ENCODE data around the gene PPP1CC. TPM values are rescaled to one million over a fixed set of nuclear protein-coding genes. Genes with fewer than 3 reads are reported as not detected.

Gene PPP1CC
- total RNA-seq, 2 donors from 2014 or later, result 40.2 to 83.0 TPM

DNA sequence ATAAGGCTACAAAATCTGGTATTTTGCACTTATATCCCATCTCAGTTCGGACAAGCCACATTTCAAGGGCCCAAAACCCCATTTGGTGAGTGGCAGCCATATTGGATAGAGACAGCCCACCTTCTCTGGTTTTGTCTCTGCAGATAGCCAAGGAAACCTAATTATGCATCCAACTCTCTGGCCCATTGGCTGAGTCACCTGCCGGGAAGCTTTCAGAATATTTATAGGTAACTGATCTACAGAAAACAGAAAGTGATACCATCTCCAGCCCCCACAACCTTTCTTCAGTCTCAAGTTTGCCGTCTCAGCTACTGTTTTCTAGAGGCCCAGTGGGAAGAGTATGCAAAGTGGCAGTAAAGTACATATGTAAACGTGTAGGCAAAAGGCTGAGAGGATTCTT is 33.7 kb upstream of the PPP1CC start:
- no peak for ATAC-seq
- WGBS, 2 donors, result 78 to 80% methylated on average over 4 of the region's 4 CpGs

GRCh38 chr12:110775997-110776396 is 33.3 kb upstream of the PPP1CC start:
- H3K27me3 ChIP-seq, result no peaks in the 10 kb centered on the region
- WGBS, 2 donors, result 79 to 90% methylated on average over 1 of the region's 1 CpG
- no peak for DNase-seq

More for the DNA sequence above, 33.7 kb upstream of the PPP1CC start:
- TF ChIP-seq CTCF (IDR thresholded peaks at IDR 0.05), result no peak
- no peak for TF ChIP-seq POLR2A (IDR thresholded peaks at IDR 0.05)
- Histone ChIP-seq H3K36me3 (replicated peaks in 1 of 2; ENCODE audit: insufficient read depth in 1 of 2, low read depth in 2 of 2) (no peaks in the 10 kb centered on the region), H3K4me3 (no peak overlapping the region), H3K9me3 (no peaks in the 10 kb centered on the region), H3K27ac (no peak overlapping the region), H3K27me3 (no peaks in the 10 kb centered on the region), H3K4me1 (no peaks in the 10 kb centered on the region)
- no peak for DNase-seq
- intact Hi-C loops (cut with DNase I), result no loop called here

GRCh38 chr12:110774824-110775223 is 32.1 kb upstream of the PPP1CC start:
- no peak for TF ChIP-seq CTCF (IDR thresholded peaks at IDR 0.05)
- no peak for TF ChIP-seq POLR2A (IDR thresholded peaks at IDR 0.05)

More at GRCh38 chr12:110775997-110776396, 33.3 kb upstream of the PPP1CC start:
- H3K4me1 ChIP-seq, result no peaks in the 10 kb centered on the region
- intact Hi-C loops (cut with DNase I), result no loop called here
- ATAC-seq, result no peak
- TF ChIP-seq CTCF (IDR thresholded peaks at IDR 0.05) (no peak), POLR2A (IDR thresholded peaks at IDR 0.05) (no peak)
- no peaks in the 10 kb centered on the region for H3K9me3 ChIP-seq
- no peak overlapping the region for H3K27ac ChIP-seq
- no peak overlapping the region for H3K4me3 ChIP-seq
- no peaks in the 10 kb centered on the region for H3K36me3 ChIP-seq (replicated peaks in 1 of 2; ENCODE audit: insufficient read depth in 1 of 2, low read depth in 2 of 2)

DNA sequence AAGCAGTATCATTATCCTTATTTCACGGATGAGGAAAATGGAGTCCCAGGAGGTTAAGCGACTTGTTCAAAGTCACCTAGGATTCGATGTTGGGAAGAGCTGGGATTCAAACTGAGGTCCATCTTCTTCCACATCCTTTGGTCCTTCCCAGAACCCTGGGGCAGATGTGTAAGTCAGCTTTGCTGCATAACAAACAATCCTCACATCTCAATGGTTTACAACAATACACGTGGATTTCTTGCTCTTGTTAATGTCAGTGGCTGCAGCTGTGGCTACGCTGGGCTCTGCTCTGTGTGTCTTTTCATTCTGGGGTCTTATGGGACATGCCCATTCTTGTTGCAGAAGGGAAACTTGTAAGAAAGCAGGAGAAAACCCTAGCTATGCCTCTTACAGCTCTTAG is 26.3 kb upstream of the PPP1CC start:
- no peak for DNase-seq
- no peaks in the 10 kb centered on the region for H3K27me3 ChIP-seq
- H3K36me3 ChIP-seq (replicated peaks in 1 of 2; ENCODE audit: insufficient read depth in 1 of 2, low read depth in 2 of 2), result no peaks in the 10 kb centered on the region
- no peaks in the 10 kb centered on the region for H3K4me1 ChIP-seq
- no peak overlapping the region for H3K27ac ChIP-seq
- no peak for ATAC-seq
- TF ChIP-seq CTCF (IDR thresholded peaks at IDR 0.05) (no peak), POLR2A (IDR thresholded peaks at IDR 0.05) (no peak)
- WGBS, 2 donors, result 94 to 96% methylated on average over 5 of the region's 5 CpGs
- no peak overlapping the region for H3K4me3 ChIP-seq
- no peaks in the 10 kb centered on the region for H3K9me3 ChIP-seq
- intact Hi-C loops (cut with DNase I), result no loop called here

More at GRCh38 chr12:110774824-110775223, 32.1 kb upstream of the PPP1CC start:
- H3K4me1 ChIP-seq, result no peaks in the 10 kb centered on the region
- DNase-seq, result no peak
- H3K36me3 ChIP-seq (replicated peaks in 1 of 2; ENCODE audit: insufficient read depth in 1 of 2, low read depth in 2 of 2), result no peaks in the 10 kb centered on the region
- intact Hi-C loops (cut with DNase I), result no loop called here
- H3K27ac ChIP-seq, result no peak overlapping the region
- no peak for ATAC-seq
- H3K9me3 ChIP-seq, result no peaks in the 10 kb centered on the region
- no peaks in the 10 kb centered on the region for H3K27me3 ChIP-seq
- no peak overlapping the region for H3K4me3 ChIP-seq
- 48 to 56% methylated on average over 2 of the region's 2 CpGs for WGBS, 2 donors

GRCh38 chr12:110767863-110768262 is 25.2 kb upstream of the PPP1CC start:
- no peaks in the 10 kb centered on the region for H3K27me3 ChIP-seq
- no peak for TF ChIP-seq POLR2A (IDR thresholded peaks at IDR 0.05)
- TF ChIP-seq CTCF (IDR thresholded peaks at IDR 0.05), result no peak
- H3K4me1 ChIP-seq, result no peaks in the 10 kb centered on the region
- intact Hi-C loops (cut with DNase I), result no loop called here
- no peaks in the 10 kb centered on the region for H3K9me3 ChIP-seq
- no peak overlapping the region for H3K27ac ChIP-seq
- H3K4me3 ChIP-seq, result no peak overlapping the region
- DNase-seq (no peak), ATAC-seq (no peak)
- H3K36me3 ChIP-seq (replicated peaks in 1 of 2; ENCODE audit: insufficient read depth in 1 of 2, low read depth in 2 of 2), result no peaks in the 10 kb centered on the region
- 92% methylated on average over 3 of the region's 3 CpGs for WGBS, 2 donors

Measured in body of pancreas (tissue), 4 donors.